Measurements from ENCODE around the gene PTS. TPM values are rescaled to one million over a fixed set of nuclear protein-coding genes. Genes with fewer than 3 reads are reported as not detected.
A peak's percentile ranks its signal among the peaks of the same experiment; 100 is the strongest.

The PTS gene
- total RNA-seq, 1 donor from 2014 or later: 30.5 TPM

GRCh38 chr11:112206071-112206470 lies 20.2 kb upstream of the PTS start:
- Mint-ChIP-seq H3K27me3 (ENCODE audit: low read depth) (peaks cover 19% of the 10 kb centered on the region), H3K9me3 (no peaks in the 10 kb centered on the region), H3K4me3 (ENCODE audit: low read depth) (no peak overlapping the region), H3K27ac (no peak overlapping the region), H3K36me3 (ENCODE audit: low read depth) (no peaks in the 10 kb centered on the region), H3K4me1 (ENCODE audit: low read depth) (peaks cover 2% of the 10 kb centered on the region)
- DNase-seq (ENCODE audit: low spot score): no peak
- intact Hi-C loops (cut with micrococcal nuclease): no loop called here

- Mint-ChIP-seq H3K27me3 (ENCODE audit: low read depth) (peaks cover 20% of the 10 kb centered on the region), H3K4me1 (ENCODE audit: low read depth) (peaks cover 14% of the 10 kb centered on the region), H3K27ac (no peak overlapping the region), H3K4me3 (ENCODE audit: low read depth) (no peak overlapping the region), H3K36me3 (ENCODE audit: low read depth) (no peaks in the 10 kb centered on the region), H3K9me3 (no peaks in the 10 kb centered on the region)
- DNase-seq (ENCODE audit: low spot score): no peak
- intact Hi-C loops (cut with micrococcal nuclease): no loop called here
Measured at GRCh38 chr11:112210890-112211289, 15.3 kb upstream of the PTS start.

GRCh38 chr11:112211536-112211935 lies 14.7 kb upstream of the PTS start:
- Mint-ChIP-seq H3K9me3 (no peaks in the 10 kb centered on the region), H3K4me3 (ENCODE audit: low read depth) (no peak overlapping the region), H3K36me3 (ENCODE audit: low read depth) (no peaks in the 10 kb centered on the region), H3K4me1 (ENCODE audit: low read depth) (peaks cover 14% of the 10 kb centered on the region), H3K27me3 (ENCODE audit: low read depth) (peaks cover 20% of the 10 kb centered on the region), H3K27ac (no peak overlapping the region)
- intact Hi-C loops (cut with micrococcal nuclease): no loop called here
- DNase-seq (ENCODE audit: low spot score): no peak

- no peak overlapping the region for H3K4me3 Mint-ChIP-seq (ENCODE audit: low read depth)
- DNase-seq (ENCODE audit: low spot score): no peak
- H3K36me3 Mint-ChIP-seq (ENCODE audit: low read depth): no peaks in the 10 kb centered on the region
- no peaks in the 10 kb centered on the region for H3K9me3 Mint-ChIP-seq
- peaks cover 14% of the 10 kb centered on the region for H3K4me1 Mint-ChIP-seq (ENCODE audit: low read depth)
- intact Hi-C loops (cut with micrococcal nuclease): no loop called here
- H3K27me3 Mint-ChIP-seq (ENCODE audit: low read depth): peaks cover 20% of the 10 kb centered on the region
- no peak overlapping the region for H3K27ac Mint-ChIP-seq
Measured at GRCh38 chr11:112212290-112212689, 13.9 kb upstream of the PTS start.

GRCh38 chr11:112212710-112213109 lies 13.5 kb upstream of the PTS start:
- DNase-seq (ENCODE audit: low spot score): no peak
- H3K27me3 Mint-ChIP-seq (ENCODE audit: low read depth): peaks cover 20% of the 10 kb centered on the region
- no peaks in the 10 kb centered on the region for H3K9me3 Mint-ChIP-seq
- intact Hi-C loops (cut with micrococcal nuclease): no loop called here
- H3K36me3 Mint-ChIP-seq (ENCODE audit: low read depth): no peaks in the 10 kb centered on the region
- H3K4me1 Mint-ChIP-seq (ENCODE audit: low read depth): peaks cover 14% of the 10 kb centered on the region
- H3K27ac Mint-ChIP-seq: no peak overlapping the region
- no peak overlapping the region for H3K4me3 Mint-ChIP-seq (ENCODE audit: low read depth)

GRCh38 chr11:112213753-112214152 lies 12.5 kb upstream of the PTS start:
- Mint-ChIP-seq H3K4me3 (ENCODE audit: low read depth) (no peak overlapping the region), H3K9me3 (no peaks in the 10 kb centered on the region), H3K36me3 (ENCODE audit: low read depth) (no peaks in the 10 kb centered on the region), H3K27ac (no peak overlapping the region), H3K4me1 (ENCODE audit: low read depth) (peaks cover 14% of the 10 kb centered on the region), H3K27me3 (ENCODE audit: low read depth) (peaks cover 18% of the 10 kb centered on the region)
- DNase-seq (ENCODE audit: low spot score): no peak
- intact Hi-C loops (cut with micrococcal nuclease): no loop called here

GRCh38 chr11:112215621-112216020 lies 10.6 kb upstream of the PTS start:
- DNase-seq (ENCODE audit: low spot score): no peak
- Mint-ChIP-seq H3K27ac (no peak overlapping the region), H3K36me3 (ENCODE audit: low read depth) (no peaks in the 10 kb centered on the region), H3K4me3 (ENCODE audit: low read depth) (no peak overlapping the region), H3K9me3 (no peaks in the 10 kb centered on the region), H3K4me1 (ENCODE audit: low read depth) (peaks cover 20% of the 10 kb centered on the region), H3K27me3 (ENCODE audit: low read depth) (peaks cover 6% of the 10 kb centered on the region)
- intact Hi-C loops (cut with micrococcal nuclease): no loop called here

- Mint-ChIP-seq H3K27ac (no peak overlapping the region), H3K4me1 (ENCODE audit: low read depth) (peaks cover 17% of the 10 kb centered on the region), H3K9me3 (no peaks in the 10 kb centered on the region), H3K27me3 (ENCODE audit: low read depth) (peaks cover 6% of the 10 kb centered on the region), H3K36me3 (ENCODE audit: low read depth) (no peaks in the 10 kb centered on the region), H3K4me3 (ENCODE audit: low read depth) (no peak overlapping the region)
- intact Hi-C loops (cut with micrococcal nuclease): no loop called here
- DNase-seq (ENCODE audit: low spot score): no peak
Measured at GRCh38 chr11:112216561-112217105, 9.6 kb upstream of the PTS start.

GRCh38 chr11:112219476-112220232 lies 6.6 kb upstream of the PTS start:
- peak; percentile 26 for DNase-seq (ENCODE audit: low spot score)
- H3K4me1 Mint-ChIP-seq (ENCODE audit: low read depth): peaks cover 13% of the 10 kb centered on the region
- no peaks in the 10 kb centered on the region for H3K36me3 Mint-ChIP-seq (ENCODE audit: low read depth)
- peaks cover 2% of the 10 kb centered on the region for H3K27me3 Mint-ChIP-seq (ENCODE audit: low read depth)
- H3K9me3 Mint-ChIP-seq: no peaks in the 10 kb centered on the region
- H3K27ac Mint-ChIP-seq: no peak overlapping the region
- no peak overlapping the region for H3K4me3 Mint-ChIP-seq (ENCODE audit: low read depth)
- intact Hi-C loops (cut with micrococcal nuclease): loop anchor here (1.0 to 10.0 kb wide), 4 partner anchors 61 to 1555 kb away; partner anchors contain the start of genes CLDN25 and ZW10

GRCh38 chr11:112221274-112221835 lies 4.9 kb upstream of the PTS start:
- peaks cover 2% of the 10 kb centered on the region for H3K27me3 Mint-ChIP-seq (ENCODE audit: low read depth)
- no peaks in the 10 kb centered on the region for H3K36me3 Mint-ChIP-seq (ENCODE audit: low read depth)
- intact Hi-C loops (cut with micrococcal nuclease): loop anchor here (10.0 kb wide), 2 partner anchors 1063 to 1553 kb away; partner anchors contain the start of genes CLDN25 and ZW10

GRCh38 chr11:112222303-112222702 lies 3.9 kb upstream of the PTS start:
- Mint-ChIP-seq H3K27ac (no peak overlapping the region), H3K9me3 (no peaks in the 10 kb centered on the region), H3K27me3 (ENCODE audit: low read depth) (peaks cover 2% of the 10 kb centered on the region), H3K4me3 (ENCODE audit: low read depth) (no peak overlapping the region), H3K36me3 (ENCODE audit: low read depth) (peaks cover 3% of the 10 kb centered on the region), H3K4me1 (ENCODE audit: low read depth) (peaks cover 18% of the 10 kb centered on the region)
- intact Hi-C loops (cut with micrococcal nuclease): loop anchor here (10.0 kb wide), 2 partner anchors 1062 to 1552 kb away; partner anchors contain the start of genes CLDN25 and ZW10
- no peak for DNase-seq (ENCODE audit: low spot score)

More at GRCh38 chr11:112221274-112221835, 4.9 kb upstream of the PTS start:
- Mint-ChIP-seq H3K4me1 (ENCODE audit: low read depth) (peaks cover 15% of the 10 kb centered on the region), H3K9me3 (no peaks in the 10 kb centered on the region), H3K27ac (no peak overlapping the region), H3K4me3 (ENCODE audit: low read depth) (no peak overlapping the region)
- no peak for DNase-seq (ENCODE audit: low spot score)

GRCh38 chr11:112223121-112223520 lies 3.1 kb upstream of the PTS start:
- no peak overlapping the region for H3K27ac Mint-ChIP-seq
- DNase-seq (ENCODE audit: low spot score): no peak
- peaks cover 2% of the 10 kb centered on the region for H3K27me3 Mint-ChIP-seq (ENCODE audit: low read depth)
- peaks cover 24% of the 10 kb centered on the region for H3K4me1 Mint-ChIP-seq (ENCODE audit: low read depth)
- intact Hi-C loops (cut with micrococcal nuclease): loop anchor here (10.0 kb wide), 2 partner anchors 1062 to 1552 kb away; partner anchors contain the start of genes CLDN25 and ZW10
- H3K4me3 Mint-ChIP-seq (ENCODE audit: low read depth): no peak overlapping the region
- H3K36me3 Mint-ChIP-seq (ENCODE audit: low read depth): peaks cover 5% of the 10 kb centered on the region
- no peaks in the 10 kb centered on the region for H3K9me3 Mint-ChIP-seq
